ENCODE data around the gene ENPP7. TPM values are rescaled to one million over a fixed set of nuclear protein-coding genes. Genes with fewer than 3 reads are reported as not detected.

ENPP7 gene
- total RNA-seq, 1 donor from 2014 or later: 0.18 TPM

DNA sequence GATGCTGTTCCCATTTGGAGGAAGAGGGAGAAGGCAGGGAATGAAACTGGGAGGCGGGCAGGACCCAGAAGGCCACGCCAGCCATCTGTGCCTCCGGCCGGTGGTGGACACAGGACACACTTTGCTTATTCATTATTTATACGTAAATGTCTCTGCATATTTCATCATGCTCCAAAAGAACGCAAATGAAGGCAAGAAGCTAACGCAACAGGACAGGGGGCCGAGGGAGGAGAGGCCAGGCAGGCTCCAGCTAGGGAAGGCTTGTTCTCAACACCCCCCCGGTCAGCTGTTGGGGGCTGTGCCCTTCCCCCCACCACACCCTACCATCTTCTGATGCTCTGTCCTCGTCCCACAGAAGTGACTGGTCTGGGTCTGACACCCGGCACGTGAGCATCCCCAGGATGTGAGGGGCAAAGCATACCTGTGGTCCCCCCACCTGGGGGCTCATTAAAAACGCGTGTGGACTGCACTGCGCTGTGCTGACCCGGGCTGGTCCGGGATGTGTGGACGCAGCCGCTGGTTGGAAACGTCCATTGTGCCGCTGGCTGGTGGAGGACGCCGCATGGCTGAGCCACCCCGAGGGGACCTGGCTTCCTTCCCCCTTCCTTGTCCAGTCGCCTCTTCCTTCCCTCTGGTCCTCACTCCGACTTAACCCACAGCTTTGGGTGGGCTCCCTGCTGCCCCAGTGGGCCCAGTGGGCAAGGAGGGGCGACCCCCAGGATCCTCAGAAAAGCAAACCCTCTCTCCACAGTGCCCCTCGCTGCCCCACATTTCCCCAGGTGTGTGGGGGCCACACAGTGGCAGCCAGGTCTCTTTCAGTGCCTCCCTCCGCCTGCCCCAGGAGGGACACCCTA is 46.4 kb upstream of the ENPP7 start:
- DNase-seq (peak; percentile 41), ATAC-seq (no peak)
- Histone ChIP-seq H3K4me1 (no peaks in the 10 kb centered on the region), H3K27ac (no peak overlapping the region), H3K36me3 (no peaks in the 10 kb centered on the region), H3K9me3 (no peaks in the 10 kb centered on the region), H3K27me3 (ENCODE audit: low read depth) (peaks cover 14% of the 10 kb centered on the region), H3K4me3 (no peak overlapping the region)
- no peak for TF ChIP-seq CTCF (IDR thresholded peaks at IDR 0.05)
- intact Hi-C loops (cut with DNase I): no loop called here

GRCh38 chr17:79685121-79685520 is 45.6 kb upstream of the ENPP7 start:
- intact Hi-C loops (cut with DNase I): no loop called here
- ATAC-seq: no peak
- Histone ChIP-seq H3K27ac (no peak overlapping the region), H3K4me1 (no peaks in the 10 kb centered on the region), H3K9me3 (no peaks in the 10 kb centered on the region), H3K4me3 (no peak overlapping the region), H3K36me3 (no peaks in the 10 kb centered on the region), H3K27me3 (ENCODE audit: low read depth) (peaks cover 14% of the 10 kb centered on the region)
- TF ChIP-seq CTCF (IDR thresholded peaks at IDR 0.05): no peak
- no peak for DNase-seq

DNA sequence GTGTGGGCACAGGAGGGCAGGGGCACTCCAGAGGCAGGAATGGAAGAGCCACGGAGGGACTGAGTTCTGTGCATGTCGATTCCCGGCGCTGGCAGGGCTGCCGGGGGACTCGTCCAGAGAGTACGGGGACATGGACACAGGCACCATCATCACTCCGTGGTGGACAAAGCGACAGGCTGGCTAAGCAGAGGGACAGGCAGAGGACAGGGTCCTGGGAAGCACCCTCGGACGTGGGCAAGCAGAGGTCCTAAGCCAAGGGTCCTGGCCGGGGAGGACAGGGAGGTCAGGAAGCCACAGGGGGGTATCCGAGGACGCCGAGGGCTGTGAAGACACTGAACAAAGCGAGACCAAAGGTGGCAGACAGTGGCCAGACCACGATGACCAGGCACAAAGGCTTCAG is 44.3 kb upstream of the ENPP7 start:
- H3K27ac ChIP-seq: no peak overlapping the region
- no peaks in the 10 kb centered on the region for H3K9me3 ChIP-seq
- peaks cover 14% of the 10 kb centered on the region for H3K27me3 ChIP-seq (ENCODE audit: low read depth)
- H3K4me1 ChIP-seq: peaks cover 3% of the 10 kb centered on the region
- ATAC-seq (peak in 1 of 2 donors; percentile 7), DNase-seq (no peak)
- no peaks in the 10 kb centered on the region for H3K36me3 ChIP-seq
- no peak for TF ChIP-seq CTCF (IDR thresholded peaks at IDR 0.05)
- intact Hi-C loops (cut with DNase I): no loop called here
- H3K4me3 ChIP-seq: no peak overlapping the region

- Histone ChIP-seq H3K27ac (no peak overlapping the region), H3K36me3 (no peaks in the 10 kb centered on the region), H3K9me3 (no peaks in the 10 kb centered on the region), H3K4me3 (no peak overlapping the region), H3K27me3 (ENCODE audit: low read depth) (no peaks in the 10 kb centered on the region), H3K4me1 (peaks cover 18% of the 10 kb centered on the region)
- TF ChIP-seq CTCF (IDR thresholded peaks at IDR 0.05): no peak
- intact Hi-C loops (cut with DNase I): no loop called here
- DNase-seq (no peak), ATAC-seq (no peak)
Observed at GRCh38 chr17:79690466-79690865, 40.3 kb upstream of the ENPP7 start.

- DNase-seq (no peak), ATAC-seq (no peak)
- no peaks in the 10 kb centered on the region for H3K27me3 ChIP-seq (ENCODE audit: low read depth)
- H3K4me1 ChIP-seq: peaks cover 26% of the 10 kb centered on the region
- no peak for TF ChIP-seq CTCF (IDR thresholded peaks at IDR 0.05)
- H3K27ac ChIP-seq: no peak overlapping the region
- intact Hi-C loops (cut with DNase I): no loop called here
- no peak overlapping the region for H3K4me3 ChIP-seq
- no peaks in the 10 kb centered on the region for H3K9me3 ChIP-seq
- no peaks in the 10 kb centered on the region for H3K36me3 ChIP-seq
Observed at GRCh38 chr17:79690988-79691836, 39.5 kb upstream of the ENPP7 start.

Data from lower lobe of right lung (tissue), 2 donors.